ENCODE data around the gene HADHB.

GRCh38 chr2:26336719-26337118 lies 92.0 kb downstream of the HADHB start:
- TF ChIP-seq, protein P1, sequence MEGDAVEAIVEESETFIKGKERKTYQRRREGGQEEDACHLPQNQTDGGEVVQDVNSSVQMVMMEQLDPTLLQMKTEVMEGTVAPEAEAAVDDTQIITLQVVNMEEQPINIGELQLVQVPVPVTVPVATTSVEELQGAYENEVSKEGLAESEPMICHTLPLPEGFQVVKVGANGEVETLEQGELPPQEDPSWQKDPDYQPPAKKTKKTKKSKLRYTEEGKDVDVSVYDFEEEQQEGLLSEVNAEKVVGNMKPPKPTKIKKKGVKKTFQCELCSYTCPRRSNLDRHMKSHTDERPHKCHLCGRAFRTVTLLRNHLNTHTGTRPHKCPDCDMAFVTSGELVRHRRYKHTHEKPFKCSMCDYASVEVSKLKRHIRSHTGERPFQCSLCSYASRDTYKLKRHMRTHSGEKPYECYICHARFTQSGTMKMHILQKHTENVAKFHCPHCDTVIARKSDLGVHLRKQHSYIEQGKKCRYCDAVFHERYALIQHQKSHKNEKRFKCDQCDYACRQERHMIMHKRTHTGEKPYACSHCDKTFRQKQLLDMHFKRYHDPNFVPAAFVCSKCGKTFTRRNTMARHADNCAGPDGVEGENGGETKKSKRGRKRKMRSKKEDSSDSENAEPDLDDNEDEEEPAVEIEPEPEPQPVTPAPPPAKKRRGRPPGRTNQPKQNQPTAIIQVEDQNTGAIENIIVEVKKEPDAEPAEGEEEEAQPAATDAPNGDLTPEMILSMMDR (IDR thresholded peaks at IDR 0.05), result no peak
- TF ChIP-seq POLR2A (IDR thresholded peaks at IDR 0.05), result no peak

Measured in testis (tissue), 2 donors.